ENCODE results near the gene HRH2.

Gene HRH2

DNA sequence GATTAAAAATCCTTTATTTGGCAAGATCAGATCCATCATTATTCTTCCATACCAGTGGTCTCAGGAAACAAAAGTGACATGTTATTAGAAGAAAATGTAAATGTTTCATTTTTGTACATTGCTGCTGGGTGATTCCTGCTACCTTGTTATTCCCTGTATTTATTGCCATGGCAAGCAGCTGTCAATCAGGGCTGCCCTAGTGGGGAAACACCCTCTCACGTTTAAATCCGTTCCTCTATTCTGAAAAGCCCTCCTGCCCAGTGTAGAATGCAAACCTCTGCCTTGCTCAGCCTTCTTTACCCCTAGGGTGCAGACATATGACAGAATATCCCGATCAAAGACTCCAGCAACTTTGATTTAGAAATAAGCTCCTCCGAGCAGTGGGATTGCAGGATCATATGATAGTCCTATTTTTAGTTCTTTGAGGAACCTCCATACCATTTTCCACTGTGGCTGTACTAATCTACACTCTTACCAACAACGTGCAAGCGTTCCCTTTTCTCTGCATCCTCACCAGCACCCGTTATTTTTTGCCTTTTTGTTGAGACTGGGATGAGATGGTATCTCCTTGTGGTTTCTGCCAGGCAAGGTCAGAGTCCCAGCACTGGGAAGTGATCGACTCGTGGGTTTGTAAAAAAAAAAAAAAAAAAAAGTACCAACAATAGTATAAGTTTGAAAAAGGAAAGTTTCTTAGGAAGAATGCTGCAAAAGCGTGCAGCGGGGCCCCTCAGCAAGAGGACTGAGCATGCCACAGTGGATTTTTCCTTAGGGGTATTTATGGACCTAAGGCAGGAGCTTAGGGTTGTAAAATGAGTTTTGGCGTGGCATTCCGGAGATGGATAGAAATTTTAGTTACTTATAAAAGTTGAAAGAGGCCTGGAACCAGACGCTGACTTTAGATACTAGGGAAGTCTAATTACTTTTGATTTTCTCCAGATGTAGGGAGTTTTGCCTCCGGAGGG lies 66.7 kb downstream of the HRH2 start:
- ATAC-seq (replicated peaks) (no peak), DNase-seq (no peak)
- Mint-ChIP-seq H3K4me1 (ENCODE audit: low read depth in 2 of 2) (peaks cover under 1 to 1% of the 10 kb centered on the region in 2 donors), H3K4me3 (no peak overlapping the region), H3K27ac (no peak overlapping the region), H3K9me3 (no peaks in the 10 kb centered on the region), H3K36me3 (ENCODE audit: insufficient read depth) (no peaks in the 10 kb centered on the region), H3K27me3 (peaks cover 8 to 14% of the 10 kb centered on the region in 2 donors)

DNA sequence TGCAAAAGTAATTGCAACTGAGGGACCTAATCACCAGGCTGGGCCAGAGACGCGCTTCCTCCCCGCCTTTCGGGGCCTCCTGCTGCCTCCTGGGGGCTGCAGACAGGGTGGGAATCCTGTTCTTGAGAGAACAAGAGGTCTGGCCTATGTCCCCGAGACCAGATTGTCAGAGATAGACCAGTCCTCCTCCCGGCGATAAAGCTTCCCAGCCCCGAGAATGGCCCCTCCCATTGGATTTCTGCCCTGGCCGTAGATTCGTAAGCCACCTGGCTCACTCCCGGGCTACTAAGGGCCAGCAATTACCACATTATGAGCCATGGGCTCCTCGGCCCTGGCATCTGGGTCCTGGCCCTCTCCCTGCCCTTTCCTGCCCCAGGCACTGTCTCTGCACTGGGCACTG lies 70.4 kb downstream of the HRH2 start:
- no peak for ATAC-seq (replicated peaks)
- peaks cover 23 to 43% of the 10 kb centered on the region in 2 donors for H3K27me3 Mint-ChIP-seq

DNA sequence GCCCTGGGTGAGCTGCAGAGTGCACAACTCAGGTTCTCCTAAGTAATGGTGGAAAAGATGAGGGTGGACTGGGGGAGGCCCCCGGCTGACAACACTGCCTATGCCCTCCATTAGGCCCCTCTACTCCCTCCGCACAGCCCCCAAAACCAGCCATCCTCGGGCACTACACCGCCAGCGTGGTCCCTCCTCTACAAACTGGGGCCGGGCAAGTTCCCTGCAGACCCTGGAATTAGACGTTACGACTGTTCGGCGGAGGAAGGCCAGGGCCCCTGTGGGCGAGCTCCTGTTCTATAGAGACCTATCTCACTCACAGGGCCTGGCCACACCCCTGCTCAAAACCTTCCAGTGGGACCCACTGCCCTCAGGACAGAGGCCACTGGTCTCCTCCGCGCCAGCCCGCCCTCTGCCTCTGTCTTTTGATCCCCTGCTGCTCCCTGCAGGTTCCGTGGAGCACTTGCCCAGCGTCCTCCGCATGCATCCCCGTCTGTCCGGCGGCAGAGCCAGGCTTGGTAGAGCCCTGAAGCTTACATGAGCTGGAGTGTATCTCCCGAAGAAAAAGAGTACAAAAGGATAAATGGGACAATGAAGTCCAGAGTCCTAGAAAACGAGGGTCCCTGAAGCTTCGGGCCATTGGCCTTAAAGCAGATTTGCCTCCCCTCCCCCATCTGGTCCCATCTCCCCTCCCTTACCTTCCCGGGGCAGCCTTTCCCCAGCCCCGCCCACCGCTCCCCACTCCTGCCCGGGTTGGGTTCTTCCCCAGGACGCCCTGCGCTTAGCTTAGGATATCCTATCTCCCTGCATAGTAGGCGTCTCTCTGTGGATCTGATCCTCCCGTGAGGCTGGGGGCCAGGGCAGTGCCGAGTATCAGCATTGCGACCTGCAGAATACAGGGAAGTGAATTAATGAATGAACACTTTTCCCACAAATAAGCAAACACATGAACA lies 71.3 kb downstream of the HRH2 start:
- peaks cover 6 to 7% of the 10 kb centered on the region in 2 donors for H3K4me1 Mint-ChIP-seq (ENCODE audit: low read depth in 2 of 2)

More for the DNA sequence above, 70.4 kb downstream of the HRH2 start:
- Mint-ChIP-seq H3K36me3 (ENCODE audit: insufficient read depth) (no peaks in the 10 kb centered on the region), H3K4me3 (no peak overlapping the region), H3K9me3 (no peaks in the 10 kb centered on the region), H3K4me1 (ENCODE audit: low read depth in 2 of 2) (peaks cover 6 to 7% of the 10 kb centered on the region in 2 donors), H3K27ac (no peak overlapping the region)
- no peak for DNase-seq

DNA sequence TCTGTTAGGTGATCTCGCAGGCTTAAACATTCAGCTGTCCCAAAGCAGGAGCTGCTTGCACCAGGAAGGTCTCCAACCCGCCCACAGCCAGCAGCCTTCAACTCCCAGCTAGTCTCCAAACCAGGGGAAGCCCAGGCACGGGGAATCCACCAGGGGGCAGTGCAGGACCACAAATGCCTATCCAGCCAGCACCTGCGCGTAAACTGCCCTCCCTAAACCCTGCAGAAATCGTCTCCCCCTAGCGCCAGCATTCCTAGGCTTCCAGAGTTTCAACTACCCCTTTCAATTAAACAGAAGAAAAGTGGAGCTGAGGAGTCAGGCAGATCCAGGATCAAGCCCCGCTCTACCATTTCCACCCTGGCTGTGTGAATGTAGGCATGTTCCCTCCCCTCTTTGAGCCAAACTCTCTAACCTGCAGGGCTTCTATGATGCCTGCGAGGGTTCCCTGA lies 72.0 kb downstream of the HRH2 start:
- peak; percentile 94 for ATAC-seq (replicated peaks)
- peaks cover 6 to 7% of the 10 kb centered on the region in 2 donors for H3K4me1 Mint-ChIP-seq (ENCODE audit: low read depth in 2 of 2)
- H3K36me3 Mint-ChIP-seq (ENCODE audit: insufficient read depth): no peaks in the 10 kb centered on the region
- H3K9me3 Mint-ChIP-seq: no peaks in the 10 kb centered on the region
- DNase-seq: peak; percentile 88 to 92 (median 90)
- no peak overlapping the region for H3K4me3 Mint-ChIP-seq
- peaks cover 37 to 56% of the 10 kb centered on the region in 2 donors for H3K27me3 Mint-ChIP-seq
- peak overlapping the region in 1 of 2 donors; percentile 7 for H3K27ac Mint-ChIP-seq

More for the DNA sequence above, 71.3 kb downstream of the HRH2 start:
- no peak overlapping the region for H3K4me3 Mint-ChIP-seq
- peak overlapping the region in 1 of 2 donors; percentile 7 for H3K27ac Mint-ChIP-seq
- no peaks in the 10 kb centered on the region for H3K36me3 Mint-ChIP-seq (ENCODE audit: insufficient read depth)
- H3K27me3 Mint-ChIP-seq: peaks cover 31 to 51% of the 10 kb centered on the region in 2 donors
- H3K9me3 Mint-ChIP-seq: no peaks in the 10 kb centered on the region
- DNase-seq (no peak), ATAC-seq (replicated peaks) (peak; percentile 17)

DNA sequence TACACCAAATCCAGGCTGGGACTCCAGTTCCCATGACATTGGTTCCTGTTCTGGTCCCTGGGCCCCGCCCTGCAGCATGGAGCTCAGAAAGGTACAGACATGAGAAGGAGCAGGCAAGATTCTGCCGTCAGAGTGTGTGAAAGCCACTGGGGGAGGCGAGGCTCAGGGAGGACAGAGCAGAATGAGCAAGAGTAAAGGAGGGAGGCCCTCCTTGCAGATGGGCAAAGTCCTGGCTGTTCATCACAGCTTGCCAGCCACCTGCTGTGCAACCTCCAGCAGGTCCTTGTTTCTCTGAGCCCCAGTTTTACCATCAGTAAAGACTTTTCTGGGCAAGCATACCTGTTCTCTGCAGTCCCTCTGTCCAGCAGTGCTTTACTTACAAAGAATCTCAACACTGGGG lies 73.3 kb downstream of the HRH2 start:
- ATAC-seq (replicated peaks) (no peak), DNase-seq (no peak)

GRCh38 chr5:175731756-175732465 lies 74.0 kb downstream of the HRH2 start:
- no peaks in the 10 kb centered on the region for H3K9me3 Mint-ChIP-seq
- peaks cover 6 to 7% of the 10 kb centered on the region in 2 donors for H3K4me1 Mint-ChIP-seq (ENCODE audit: low read depth in 2 of 2)
- H3K27ac Mint-ChIP-seq: no peak overlapping the region
- no peak overlapping the region for H3K4me3 Mint-ChIP-seq
- peaks cover 2% of the 10 kb centered on the region for H3K36me3 Mint-ChIP-seq (ENCODE audit: insufficient read depth)
- DNase-seq (no peak), ATAC-seq (replicated peaks) (no peak)
- H3K27me3 Mint-ChIP-seq: peaks cover 52 to 72% of the 10 kb centered on the region in 2 donors

More for the DNA sequence above, 73.3 kb downstream of the HRH2 start:
- H3K9me3 Mint-ChIP-seq: no peaks in the 10 kb centered on the region
- H3K27me3 Mint-ChIP-seq: peaks cover 48 to 65% of the 10 kb centered on the region in 2 donors
- H3K36me3 Mint-ChIP-seq (ENCODE audit: insufficient read depth): peaks cover 2% of the 10 kb centered on the region
- peaks cover 6 to 7% of the 10 kb centered on the region in 2 donors for H3K4me1 Mint-ChIP-seq (ENCODE audit: low read depth in 2 of 2)
- no peak overlapping the region for H3K27ac Mint-ChIP-seq
- H3K4me3 Mint-ChIP-seq: no peak overlapping the region

- no peak for DNase-seq
- H3K9me3 Mint-ChIP-seq: no peaks in the 10 kb centered on the region
- H3K4me3 Mint-ChIP-seq: no peak overlapping the region
- peaks cover 2% of the 10 kb centered on the region for H3K36me3 Mint-ChIP-seq (ENCODE audit: insufficient read depth)
- H3K4me1 Mint-ChIP-seq (ENCODE audit: low read depth in 2 of 2): peaks cover 6 to 7% of the 10 kb centered on the region in 2 donors
- peaks cover 56 to 78% of the 10 kb centered on the region in 2 donors for H3K27me3 Mint-ChIP-seq
- no peak overlapping the region for H3K27ac Mint-ChIP-seq
- ATAC-seq (replicated peaks): no peak
Measured at GRCh38 chr5:175733017-175733416, 75.1 kb downstream of the HRH2 start.

- ATAC-seq (replicated peaks) (no peak), DNase-seq (no peak)
- Mint-ChIP-seq H3K9me3 (no peaks in the 10 kb centered on the region), H3K36me3 (ENCODE audit: insufficient read depth) (peaks cover 2% of the 10 kb centered on the region), H3K4me3 (no peak overlapping the region), H3K4me1 (ENCODE audit: low read depth in 2 of 2) (peaks cover 6 to 7% of the 10 kb centered on the region in 2 donors), H3K27me3 (peaks cover 65 to 80% of the 10 kb centered on the region in 2 donors), H3K27ac (no peak overlapping the region)
Measured at GRCh38 chr5:175734016-175734415, 76.1 kb downstream of the HRH2 start.

DNA sequence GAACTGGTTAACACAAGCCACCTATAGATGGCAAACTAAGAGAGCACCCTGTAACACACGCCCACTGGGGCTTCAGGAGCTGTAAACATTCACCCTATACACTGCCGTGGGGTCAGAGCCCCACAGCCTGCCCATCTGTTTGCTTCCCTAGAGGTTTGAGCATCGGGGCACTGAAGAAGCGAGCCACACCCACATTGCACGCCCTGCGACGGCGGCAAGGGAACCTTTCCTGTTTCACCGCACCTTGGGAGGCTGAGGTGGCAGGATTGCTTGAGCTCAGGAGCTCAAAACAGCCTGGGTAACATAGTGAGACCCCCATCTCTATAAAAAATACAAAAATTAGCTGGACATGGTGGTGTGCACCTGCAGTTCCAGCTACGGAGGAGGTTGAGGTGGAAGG lies 76.6 kb downstream of the HRH2 start:
- no peak overlapping the region for H3K4me3 Mint-ChIP-seq
- H3K27me3 Mint-ChIP-seq: peaks cover 65 to 80% of the 10 kb centered on the region in 2 donors
- no peak for DNase-seq
- no peak for ATAC-seq (replicated peaks)
- no peak overlapping the region for H3K27ac Mint-ChIP-seq
- H3K36me3 Mint-ChIP-seq (ENCODE audit: insufficient read depth): peaks cover 2% of the 10 kb centered on the region
- H3K4me1 Mint-ChIP-seq (ENCODE audit: low read depth in 2 of 2): peaks cover 6 to 7% of the 10 kb centered on the region in 2 donors
- no peaks in the 10 kb centered on the region for H3K9me3 Mint-ChIP-seq

DNA sequence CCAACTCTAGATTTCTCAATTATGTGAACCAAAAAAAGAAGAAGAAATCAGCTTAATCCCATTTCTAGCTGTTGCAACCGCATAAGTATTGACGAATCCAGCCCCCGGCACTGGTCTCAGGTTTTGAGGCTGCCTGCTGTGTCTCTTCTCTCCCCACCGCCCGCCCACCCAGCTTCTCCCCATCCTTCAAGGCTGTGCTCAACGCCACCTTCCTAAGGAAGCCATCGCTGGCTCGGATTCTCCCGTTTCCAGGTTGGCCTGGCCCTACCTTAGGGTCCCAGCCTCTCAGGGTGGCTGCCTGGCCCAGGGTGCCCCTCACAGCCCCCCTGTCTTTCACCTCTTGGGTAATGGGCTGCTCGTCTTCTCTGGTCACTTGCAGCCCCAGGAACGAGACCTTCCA lies 77.8 kb downstream of the HRH2 start:
- ATAC-seq (replicated peaks) (no peak), DNase-seq (no peak)
- H3K4me1 Mint-ChIP-seq (ENCODE audit: low read depth in 2 of 2): no peaks in the 10 kb centered on the region
- no peak overlapping the region for H3K4me3 Mint-ChIP-seq
- peaks cover 71 to 80% of the 10 kb centered on the region in 2 donors for H3K27me3 Mint-ChIP-seq
- no peaks in the 10 kb centered on the region for H3K9me3 Mint-ChIP-seq
- peaks cover 2% of the 10 kb centered on the region for H3K36me3 Mint-ChIP-seq (ENCODE audit: insufficient read depth)
- no peak overlapping the region for H3K27ac Mint-ChIP-seq

DNA sequence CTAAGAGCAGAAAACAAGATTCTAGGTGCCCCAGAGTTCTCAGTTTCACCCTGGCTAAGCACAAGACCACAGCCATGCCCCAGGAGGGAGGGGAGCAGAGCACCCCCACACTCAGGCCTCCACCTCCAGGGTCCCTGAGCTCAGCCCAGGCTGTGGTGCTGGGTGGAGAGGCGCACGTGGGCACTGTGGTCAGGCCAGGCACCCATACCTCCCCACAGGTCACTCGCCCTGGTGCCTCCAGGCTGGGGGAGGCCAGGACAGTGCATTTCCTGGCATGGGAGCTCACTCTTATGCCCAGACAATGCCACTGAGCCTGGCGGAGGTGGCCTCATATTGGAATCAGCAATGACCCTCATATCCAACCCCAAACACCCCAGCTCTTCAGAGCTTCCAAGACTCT lies 78.8 kb downstream of the HRH2 start:
- Mint-ChIP-seq H3K4me3 (no peak overlapping the region), H3K4me1 (ENCODE audit: low read depth in 2 of 2) (no peaks in the 10 kb centered on the region), H3K36me3 (ENCODE audit: insufficient read depth) (peaks cover 2% of the 10 kb centered on the region), H3K9me3 (no peaks in the 10 kb centered on the region), H3K27ac (no peak overlapping the region), H3K27me3 (peaks cover 80 to 85% of the 10 kb centered on the region in 2 donors)
- no peak for ATAC-seq (replicated peaks)
- DNase-seq: no peak

DNA sequence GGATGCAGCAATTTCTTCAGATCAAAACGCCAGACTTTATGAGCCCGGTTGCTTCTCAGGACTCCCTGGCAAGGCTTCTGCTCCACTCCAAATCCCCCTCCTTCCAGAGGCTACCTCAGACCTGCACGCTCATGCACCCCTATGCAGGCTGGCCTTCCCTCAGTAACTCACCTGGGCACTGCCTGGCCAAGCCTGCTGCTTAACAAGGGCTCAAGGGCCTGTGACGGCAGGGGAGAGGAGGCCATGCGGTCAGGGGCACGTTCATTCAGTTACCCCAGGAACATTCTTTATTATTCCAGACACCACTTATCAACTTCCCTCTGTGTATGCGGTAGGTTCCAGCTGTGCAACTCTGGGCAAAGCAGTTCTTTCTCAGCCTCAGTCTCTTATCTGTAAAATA lies 79.6 kb downstream of the HRH2 start:
- ATAC-seq (replicated peaks) (no peak), DNase-seq (no peak)
- Mint-ChIP-seq H3K36me3 (ENCODE audit: insufficient read depth) (peaks cover 2% of the 10 kb centered on the region), H3K9me3 (no peaks in the 10 kb centered on the region), H3K4me3 (no peak overlapping the region), H3K27me3 (peaks cover 79 to 89% of the 10 kb centered on the region in 2 donors), H3K27ac (no peak overlapping the region), H3K4me1 (ENCODE audit: low read depth in 2 of 2) (no peaks in the 10 kb centered on the region)

DNA sequence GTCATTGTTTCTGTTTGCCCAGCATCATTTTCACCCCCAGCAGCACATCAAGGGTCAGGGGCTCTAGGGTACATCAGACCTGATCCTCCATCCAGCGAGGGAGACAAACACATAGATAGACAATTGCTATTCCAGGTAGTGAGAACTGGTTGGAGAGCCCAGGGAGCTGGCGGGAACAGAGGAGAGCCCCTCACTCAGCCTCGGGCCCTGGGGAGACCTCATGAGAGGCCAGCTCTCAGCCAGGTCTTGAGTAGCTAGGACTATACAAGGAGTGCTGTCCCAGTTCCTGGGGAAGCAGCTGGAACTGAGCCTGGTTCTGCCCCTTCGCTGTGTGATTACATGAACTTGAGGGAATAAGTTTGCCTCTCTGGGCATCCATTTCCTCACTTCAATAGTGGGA lies 80.3 kb downstream of the HRH2 start:
- Mint-ChIP-seq H3K27me3 (peaks cover 79 to 89% of the 10 kb centered on the region in 2 donors), H3K36me3 (ENCODE audit: insufficient read depth) (peaks cover 2% of the 10 kb centered on the region), H3K4me3 (no peak overlapping the region), H3K4me1 (ENCODE audit: low read depth in 2 of 2) (no peaks in the 10 kb centered on the region), H3K27ac (no peak overlapping the region), H3K9me3 (no peaks in the 10 kb centered on the region)
- DNase-seq (no peak), ATAC-seq (replicated peaks) (no peak)

All from effector memory CD8-positive, alpha-beta T cell (primary cell).